ACC112 (cell line): Measurements from ENCODE around the gene ATP6V0E1.

ENCODE experiments used
- H2AFZ ChIP-seq: fragments of 200-600 bp; sonication (generic); one replicate; pipeline ENCODE4 v1.6.0; 2017; ENCODE audit warnings: antibody characterized with exemption, low read length; ENCODE audit not compliant: unreplicated experiment
- H3K27ac ChIP-seq: fragments of 200-600 bp; sonication (generic); 2 replicates; pipeline ENCODE4 v1.5.1; 2014; ENCODE audit warnings: low read depth, mild to moderate bottlenecking, antibody characterized with exemption, low read length, moderate library complexity
- H3K27me3 ChIP-seq: fragments of 200-600 bp; sonication (generic); 2 replicates; pipeline ENCODE4 v1.6.1; 2014; ENCODE audit warnings: mild to moderate bottlenecking, antibody characterized with exemption, low read length, moderate library complexity, mixed read lengths; ENCODE audit not compliant: insufficient read depth
- H3K36me3 ChIP-seq: fragments of 200-600 bp; sonication (generic); 2 replicates; pipeline ENCODE4 v1.6.1; 2016; ENCODE audit warnings: mild to moderate bottlenecking, antibody characterized with exemption, low read length, moderate library complexity, mixed read lengths; ENCODE audit not compliant: insufficient read depth
- H3K4me1 ChIP-seq: fragments of 200-600 bp; sonication (generic); one replicate; pipeline ENCODE4 v1.6.1; 2016; ENCODE audit warnings: low read length, mixed read lengths; ENCODE audit not compliant: insufficient read depth, unreplicated experiment, control insufficient read depth
- H3K4me3 ChIP-seq: fragments of 200-600 bp; sonication (generic); 2 replicates; pipeline ENCODE4 v1.5.1; 2014; ENCODE audit warnings: mild to moderate bottlenecking, low read depth, low read length
- H3K79me2 ChIP-seq: fragments of 200-600 bp; sonication (generic); one replicate; pipeline ENCODE4 v1.6.0; 2016; ENCODE audit warnings: low read length; ENCODE audit not compliant: control insufficient read depth, unreplicated experiment, insufficient read depth

Gene ATP6V0E1

GRCh38 chr5:172983542-172984243, at the start of gene ATP6V0E1:
Gene ATP6V0E1, plus strand, starts transcription at chr5:172983771. Its CDS starts 90 bp downstream, at chr5:172983861.
- peak within 1 kb of the TSS; percentile 26 for H2AFZ ChIP-seq
- H3K27ac ChIP-seq = peak within 1 kb of the TSS; percentile 79
- peaks cover 8% of the 10 kb centered on the region for H3K4me1 ChIP-seq
- H3K27me3 ChIP-seq = no peaks in the 10 kb centered on the region
- peaks cover 47% of the 10 kb centered on the region for H3K79me2 ChIP-seq
- H3K36me3 ChIP-seq = peaks cover 9% of the 10 kb centered on the region; the same call in 1 of the 2 replicates
- H3K4me3 ChIP-seq = peak within 1 kb of the TSS; percentile 86

- Histone ChIP-seq H2AFZ (no peak overlapping the region), H3K36me3 (peaks cover 14% of the 10 kb centered on the region; the same call in 1 of the 2 replicates), H3K4me3 (no peak overlapping the region), H3K79me2 (no peaks in the 10 kb centered on the region), H3K27me3 (no peaks in the 10 kb centered on the region), H3K4me1 (peaks cover 26% of the 10 kb centered on the region), H3K27ac (no peak overlapping the region)
These were observed 48.5 kb upstream of the ATP6V0E1 start for GRCh38 chr5:172935096-172935495.

DNA sequence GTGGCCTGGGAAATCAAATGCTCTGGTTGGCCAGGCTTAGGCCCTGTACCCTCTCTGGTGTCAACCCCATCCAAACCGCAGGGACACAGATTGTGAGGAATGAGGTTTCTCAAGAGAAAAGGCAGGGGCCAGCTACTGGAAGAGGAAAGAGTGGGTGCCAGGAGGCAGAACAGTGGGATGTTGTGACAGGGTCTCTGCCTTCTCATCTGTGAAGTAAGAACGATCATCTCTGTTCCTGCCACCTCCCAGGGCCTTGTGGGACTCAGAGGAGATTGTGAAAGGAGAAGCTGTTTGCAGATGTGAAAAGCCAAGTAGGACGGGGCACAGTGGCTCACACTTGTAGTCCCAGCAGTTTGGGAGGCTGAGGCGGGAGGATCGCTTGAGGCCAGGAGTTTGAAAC, 47.2 kb upstream of the ATP6V0E1 start:
- peaks cover 14% of the 10 kb centered on the region for H3K4me1 ChIP-seq
- peaks cover 23% of the 10 kb centered on the region; the same call in 1 of the 2 replicates for H3K36me3 ChIP-seq
- H3K4me3 ChIP-seq = no peak overlapping the region
- no peaks in the 10 kb centered on the region for H3K27me3 ChIP-seq
- H3K27ac ChIP-seq = no peak overlapping the region
- no peak overlapping the region for H2AFZ ChIP-seq
- H3K79me2 ChIP-seq = no peaks in the 10 kb centered on the region

GRCh38 chr5:172939071-172939470, 44.5 kb upstream of the ATP6V0E1 start:
- no peak overlapping the region for H3K27ac ChIP-seq
- no peak overlapping the region for H2AFZ ChIP-seq
- H3K4me1 ChIP-seq = peaks cover 13% of the 10 kb centered on the region
- H3K36me3 ChIP-seq = peaks cover 27% of the 10 kb centered on the region; the same call in 1 of the 2 replicates
- H3K79me2 ChIP-seq = no peaks in the 10 kb centered on the region
- H3K4me3 ChIP-seq = no peak overlapping the region
- H3K27me3 ChIP-seq = no peaks in the 10 kb centered on the region

DNA sequence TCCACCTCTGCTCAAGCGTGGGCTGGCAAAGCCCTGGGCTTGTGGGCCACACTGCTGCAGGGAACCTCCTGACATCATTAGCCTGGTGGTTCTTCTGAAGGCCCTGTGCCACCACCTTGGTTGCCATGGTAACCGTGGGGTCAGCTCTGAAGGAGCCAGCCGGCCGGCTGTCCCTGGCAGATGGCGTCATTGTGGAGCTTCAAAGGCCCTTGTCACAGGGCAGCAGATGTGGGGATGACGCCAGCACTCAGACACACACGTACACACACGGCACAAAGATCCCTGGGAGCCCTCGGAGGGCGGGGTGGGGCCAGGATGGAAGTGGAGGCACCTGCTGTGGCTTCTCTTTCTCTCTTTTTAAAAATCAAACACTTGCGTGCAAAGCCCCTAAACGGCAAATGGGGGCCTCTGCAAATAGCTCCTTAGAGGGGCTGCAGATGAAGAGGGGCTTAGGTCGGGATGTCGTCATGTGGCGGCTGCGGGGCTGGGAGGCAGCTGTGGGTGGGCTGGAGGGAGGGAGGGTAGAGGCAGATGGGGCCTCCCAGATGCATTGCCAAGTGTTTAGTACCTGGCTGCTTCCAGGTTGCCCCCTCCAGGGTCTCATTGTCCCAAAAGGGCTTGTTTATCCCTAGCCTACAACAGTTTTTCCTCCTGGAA, 43.8 kb upstream of the ATP6V0E1 start:
- no peak overlapping the region for H2AFZ ChIP-seq
- H3K4me1 ChIP-seq = peaks cover 18% of the 10 kb centered on the region
- H3K4me3 ChIP-seq = no peak overlapping the region
- H3K79me2 ChIP-seq = no peaks in the 10 kb centered on the region
- H3K27ac ChIP-seq = no peak overlapping the region
- no peaks in the 10 kb centered on the region for H3K27me3 ChIP-seq
- peaks cover 25% of the 10 kb centered on the region; the same call in 1 of the 2 replicates for H3K36me3 ChIP-seq

GRCh38 chr5:172940268-172941066, 43.1 kb upstream of the ATP6V0E1 start:
- Histone ChIP-seq H3K36me3 (peaks cover 23% of the 10 kb centered on the region; the same call in 1 of the 2 replicates), H3K4me1 (peaks cover 25% of the 10 kb centered on the region)

DNA sequence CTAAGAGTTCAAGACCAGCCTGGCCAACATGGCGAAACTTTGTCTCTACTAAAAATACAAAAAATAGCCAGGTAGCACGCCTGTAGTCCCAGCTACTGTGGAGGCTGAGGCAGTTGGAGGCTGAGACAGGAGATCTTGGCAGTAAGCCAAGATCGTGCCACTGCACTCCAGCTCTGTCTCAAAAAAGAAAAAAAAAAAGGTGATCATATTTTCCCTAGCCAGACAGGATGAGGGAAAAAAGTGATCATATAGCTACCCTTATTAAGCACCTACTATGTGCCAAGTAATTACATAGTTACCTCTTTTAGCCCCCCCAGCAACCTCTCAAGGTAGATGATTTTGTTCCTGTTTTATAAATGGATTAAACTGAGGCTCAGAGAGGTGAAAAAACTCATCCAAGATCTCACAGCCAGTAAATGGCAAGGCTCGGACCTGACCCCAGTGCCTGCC, 42.5 kb upstream of the ATP6V0E1 start:
- Histone ChIP-seq H3K4me1 (peaks cover 25% of the 10 kb centered on the region), H3K27me3 (no peaks in the 10 kb centered on the region), H3K27ac (peak overlapping the region; percentile 50), H2AFZ (no peak overlapping the region), H3K36me3 (peaks cover 20% of the 10 kb centered on the region; the same call in 1 of the 2 replicates), H3K79me2 (no peaks in the 10 kb centered on the region), H3K4me3 (no peak overlapping the region)

More at GRCh38 chr5:172940268-172941066, 43.1 kb upstream of the ATP6V0E1 start:
- no peaks in the 10 kb centered on the region for H3K27me3 ChIP-seq
- no peaks in the 10 kb centered on the region for H3K79me2 ChIP-seq
- no peak overlapping the region for H3K4me3 ChIP-seq
- peak overlapping the region; percentile 50 for H3K27ac ChIP-seq
- H2AFZ ChIP-seq = no peak overlapping the region

DNA sequence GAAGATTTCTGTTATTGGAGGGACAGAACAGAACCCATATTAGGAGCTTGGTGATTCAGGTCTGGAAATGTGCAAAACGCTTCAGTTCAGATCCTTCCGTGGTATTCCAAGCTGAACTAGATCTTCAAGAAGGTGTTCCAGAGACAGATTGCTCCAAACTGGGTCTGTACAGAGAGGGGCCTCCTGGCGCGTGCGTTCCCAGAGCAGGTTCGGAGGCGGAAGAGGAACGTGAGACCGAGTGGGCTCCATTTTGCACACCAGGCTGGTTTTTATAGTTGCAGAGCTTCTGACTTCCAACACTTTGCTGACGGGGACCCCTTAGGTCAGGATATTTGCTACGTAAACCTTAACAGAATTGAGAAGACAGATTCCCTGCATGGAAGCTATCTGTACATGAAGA, 41.0 kb upstream of the ATP6V0E1 start:
- Histone ChIP-seq H3K79me2 (no peaks in the 10 kb centered on the region), H2AFZ (no peak overlapping the region), H3K27ac (peak overlapping the region; percentile 77), H3K36me3 (peaks cover 14% of the 10 kb centered on the region; the same call in 1 of the 2 replicates), H3K4me1 (peaks cover 25% of the 10 kb centered on the region), H3K27me3 (no peaks in the 10 kb centered on the region), H3K4me3 (no peak overlapping the region)

DNA sequence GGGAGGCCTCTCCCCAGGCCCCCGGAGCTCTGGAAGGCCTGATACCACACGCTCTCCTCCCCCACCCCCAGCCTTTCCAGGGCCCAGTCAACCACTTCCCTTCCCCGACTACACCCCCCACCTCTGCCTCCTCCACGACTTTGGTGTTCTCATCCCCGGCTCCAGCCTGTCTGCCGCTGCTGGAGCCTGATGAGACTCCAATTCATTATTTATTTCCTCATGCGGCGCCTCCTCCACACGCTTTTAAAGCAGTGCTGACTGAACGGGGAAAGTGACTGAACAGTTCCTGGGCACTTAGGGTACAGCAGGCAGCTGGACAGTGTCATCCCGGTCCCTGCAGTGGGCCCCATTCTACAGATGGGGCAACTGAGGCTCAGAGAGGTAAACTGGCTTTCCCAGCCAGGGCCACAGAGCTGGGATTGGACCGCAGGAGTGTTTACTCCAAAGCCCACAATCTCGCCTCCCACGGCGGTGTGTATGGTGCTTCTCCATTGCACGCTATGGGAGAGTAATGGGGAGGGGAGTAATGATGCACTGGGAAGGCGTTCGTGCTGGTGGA, 40.2 kb upstream of the ATP6V0E1 start:
- peaks cover 25% of the 10 kb centered on the region for H3K4me1 ChIP-seq
- peaks cover 14% of the 10 kb centered on the region; the same call in 1 of the 2 replicates for H3K36me3 ChIP-seq
- no peaks in the 10 kb centered on the region for H3K27me3 ChIP-seq
- no peak overlapping the region for H3K4me3 ChIP-seq
- peak overlapping the region; percentile 77 for H3K27ac ChIP-seq
- no peaks in the 10 kb centered on the region for H3K79me2 ChIP-seq
- H2AFZ ChIP-seq = no peak overlapping the region

DNA sequence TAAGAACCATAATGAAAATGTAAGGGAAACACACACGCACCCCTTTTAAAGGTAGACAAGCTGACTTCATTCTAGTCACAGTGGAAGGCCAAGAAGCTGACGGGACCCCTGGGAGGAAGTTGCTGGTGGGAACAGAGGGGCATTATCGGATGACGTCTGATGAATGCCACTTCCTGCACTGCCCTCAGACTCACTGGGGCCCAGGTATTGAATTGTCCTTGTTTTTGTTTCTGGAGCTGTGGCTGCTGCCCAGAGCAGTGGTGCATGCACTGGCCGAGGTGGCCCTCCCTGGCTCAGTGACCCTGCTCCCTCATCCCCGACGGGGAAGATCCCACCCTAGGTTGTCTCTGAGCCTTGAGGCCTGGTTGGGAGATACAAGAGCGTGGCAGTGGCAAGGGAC, 39.7 kb upstream of the ATP6V0E1 start:
- H3K27ac ChIP-seq = peak overlapping the region; percentile 77
- peaks cover 25% of the 10 kb centered on the region for H3K4me1 ChIP-seq
- peaks cover 14% of the 10 kb centered on the region; the same call in 1 of the 2 replicates for H3K36me3 ChIP-seq
- H3K4me3 ChIP-seq = no peak overlapping the region
- H3K79me2 ChIP-seq = no peaks in the 10 kb centered on the region
- H2AFZ ChIP-seq = no peak overlapping the region
- H3K27me3 ChIP-seq = no peaks in the 10 kb centered on the region
